Measurements from ENCODE around the gene IMMP1L. TPM values are rescaled to one million over a fixed set of nuclear protein-coding genes. Genes with fewer than 3 reads are reported as not detected.

IMMP1L gene
- total RNA-seq, 3 donors from 2014 or later: 23.9 to 66.3 (median 27.2) TPM

DNA sequence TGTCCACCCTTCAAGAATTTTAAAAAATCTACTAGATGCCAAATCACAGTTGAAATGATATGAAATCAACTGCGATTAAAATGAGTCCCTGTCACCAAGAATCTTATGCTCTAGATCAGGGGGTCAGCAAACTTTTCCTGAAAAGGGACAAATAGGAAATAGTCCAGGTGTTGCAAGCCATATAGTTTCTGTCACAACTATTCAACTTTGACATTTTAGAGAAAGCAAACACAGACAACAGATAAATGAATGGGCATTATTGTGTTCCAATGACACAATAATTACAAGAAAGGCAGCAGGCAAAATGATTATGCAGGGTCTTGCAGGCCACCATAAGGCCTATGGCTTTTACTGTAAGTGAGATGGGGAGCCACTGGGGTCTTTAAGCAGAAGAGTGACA, 58.6 kb downstream of the IMMP1L start:
- Histone ChIP-seq H3K4me3 (no peak overlapping the region), H3K36me3 (no peaks in the 10 kb centered on the region), H3K27me3 (no peaks in the 10 kb centered on the region), H3K9me3 (no peaks in the 10 kb centered on the region), H3K27ac (no peak overlapping the region), H3K4me1 (no peaks in the 10 kb centered on the region)
- TF ChIP-seq POLR2A (IDR thresholded peaks at IDR 0.05) (no peak), POLR2AphosphoS5 (IDR thresholded peaks at IDR 0.05) (no peak)
- TF ChIP-seq, protein P1, sequence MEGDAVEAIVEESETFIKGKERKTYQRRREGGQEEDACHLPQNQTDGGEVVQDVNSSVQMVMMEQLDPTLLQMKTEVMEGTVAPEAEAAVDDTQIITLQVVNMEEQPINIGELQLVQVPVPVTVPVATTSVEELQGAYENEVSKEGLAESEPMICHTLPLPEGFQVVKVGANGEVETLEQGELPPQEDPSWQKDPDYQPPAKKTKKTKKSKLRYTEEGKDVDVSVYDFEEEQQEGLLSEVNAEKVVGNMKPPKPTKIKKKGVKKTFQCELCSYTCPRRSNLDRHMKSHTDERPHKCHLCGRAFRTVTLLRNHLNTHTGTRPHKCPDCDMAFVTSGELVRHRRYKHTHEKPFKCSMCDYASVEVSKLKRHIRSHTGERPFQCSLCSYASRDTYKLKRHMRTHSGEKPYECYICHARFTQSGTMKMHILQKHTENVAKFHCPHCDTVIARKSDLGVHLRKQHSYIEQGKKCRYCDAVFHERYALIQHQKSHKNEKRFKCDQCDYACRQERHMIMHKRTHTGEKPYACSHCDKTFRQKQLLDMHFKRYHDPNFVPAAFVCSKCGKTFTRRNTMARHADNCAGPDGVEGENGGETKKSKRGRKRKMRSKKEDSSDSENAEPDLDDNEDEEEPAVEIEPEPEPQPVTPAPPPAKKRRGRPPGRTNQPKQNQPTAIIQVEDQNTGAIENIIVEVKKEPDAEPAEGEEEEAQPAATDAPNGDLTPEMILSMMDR (IDR thresholded peaks at IDR 0.05): no peak
- no peak for DNase-seq (ENCODE audit: low spot score in 2 of 2)
- intact Hi-C loops (cut with DNase I; ENCODE audit: low total_unique reads): no loop called here

DNA sequence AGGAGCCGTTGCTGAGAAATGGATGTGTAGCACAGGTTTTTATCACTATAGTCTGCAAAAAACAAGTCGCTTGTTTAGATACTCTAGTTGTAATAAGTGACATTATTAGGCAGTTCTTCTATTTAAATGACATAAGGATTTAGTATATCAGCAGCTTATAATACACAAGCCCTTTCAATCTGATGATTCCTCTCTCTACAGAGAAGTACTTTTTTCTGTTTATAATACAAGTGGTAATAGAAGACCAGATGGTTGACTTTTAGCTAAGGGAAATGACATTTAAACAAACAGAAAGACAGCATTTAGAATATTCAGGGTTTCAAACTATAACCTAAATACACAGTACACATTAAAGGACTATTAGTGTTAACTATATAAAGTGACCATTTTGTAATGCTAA, 60.4 kb downstream of the IMMP1L start:
- intact Hi-C loops (cut with DNase I; ENCODE audit: low total_unique reads): no loop called here
- no peak overlapping the region for H3K4me3 ChIP-seq
- no peak overlapping the region for H3K27ac ChIP-seq
- TF ChIP-seq POLR2AphosphoS5 (IDR thresholded peaks at IDR 0.05) (no peak), POLR2A (IDR thresholded peaks at IDR 0.05) (no peak)
- TF ChIP-seq, protein P1 (IDR thresholded peaks at IDR 0.05): no peak
- no peak for DNase-seq (ENCODE audit: low spot score in 2 of 2)
- H3K36me3 ChIP-seq: no peaks in the 10 kb centered on the region
- H3K27me3 ChIP-seq: no peaks in the 10 kb centered on the region
- no peaks in the 10 kb centered on the region for H3K4me1 ChIP-seq
- H3K9me3 ChIP-seq: no peaks in the 10 kb centered on the region

DNA sequence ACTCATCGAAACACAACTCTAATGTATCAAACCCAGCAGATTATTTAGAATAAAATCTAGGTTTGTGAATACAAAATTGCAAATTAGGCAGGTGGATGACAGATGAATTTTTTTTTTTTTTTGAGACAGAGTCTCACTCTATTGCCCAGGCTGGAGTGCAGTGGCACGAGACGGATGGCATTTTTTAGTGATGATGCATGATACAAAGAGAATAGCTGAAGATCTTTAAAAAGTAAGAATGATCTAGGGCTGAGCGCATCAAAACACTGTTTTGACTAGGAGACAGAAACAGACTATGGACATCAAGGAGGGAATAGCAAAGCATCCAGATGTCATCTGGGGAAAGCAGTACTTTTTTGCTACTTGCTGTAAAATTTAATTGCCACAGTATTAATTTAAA, 63.8 kb downstream of the IMMP1L start:
- Histone ChIP-seq H3K36me3 (no peaks in the 10 kb centered on the region), H3K4me3 (no peak overlapping the region), H3K27ac (no peak overlapping the region), H3K4me1 (no peaks in the 10 kb centered on the region), H3K27me3 (no peaks in the 10 kb centered on the region), H3K9me3 (no peaks in the 10 kb centered on the region)
- TF ChIP-seq, protein P1 (IDR thresholded peaks at IDR 0.05): no peak
- no peak for TF ChIP-seq POLR2AphosphoS5 (IDR thresholded peaks at IDR 0.05)
- no peak for TF ChIP-seq POLR2A (IDR thresholded peaks at IDR 0.05)
- intact Hi-C loops (cut with DNase I; ENCODE audit: low total_unique reads): no loop called here
- DNase-seq (ENCODE audit: low spot score in 2 of 2): no peak

GRCh38 chr11:31443802-31444201, 65.6 kb downstream of the IMMP1L start:
- intact Hi-C loops (cut with DNase I; ENCODE audit: low total_unique reads): no loop called here

DNA sequence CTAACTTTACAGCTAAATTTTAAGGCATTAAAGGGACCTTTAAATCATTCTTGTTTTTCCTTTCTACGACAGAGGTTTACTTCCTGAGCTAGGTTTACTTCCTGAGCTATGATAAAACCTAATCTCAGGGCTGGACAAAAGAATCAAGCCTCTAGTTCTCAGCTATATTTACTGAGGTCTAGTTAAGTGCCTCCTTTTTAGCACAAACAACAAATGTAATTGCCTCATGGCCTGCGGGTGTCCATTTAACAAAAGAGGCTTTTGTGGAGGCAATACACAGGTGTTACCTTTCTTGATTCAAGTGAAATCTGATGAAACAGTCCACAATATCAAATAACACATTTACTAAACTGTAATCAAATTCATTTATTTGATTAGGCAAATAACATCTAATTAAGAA, 67.3 kb downstream of the IMMP1L start:
- TF ChIP-seq POLR2A (IDR thresholded peaks at IDR 0.05) (no peak), POLR2AphosphoS5 (IDR thresholded peaks at IDR 0.05) (no peak)
- TF ChIP-seq, protein P1 (IDR thresholded peaks at IDR 0.05): no peak
- Histone ChIP-seq H3K9me3 (no peaks in the 10 kb centered on the region), H3K36me3 (no peaks in the 10 kb centered on the region), H3K4me1 (no peaks in the 10 kb centered on the region), H3K27ac (no peak overlapping the region), H3K4me3 (no peak overlapping the region), H3K27me3 (no peaks in the 10 kb centered on the region)
- no peak for DNase-seq (ENCODE audit: low spot score in 2 of 2)
- intact Hi-C loops (cut with DNase I; ENCODE audit: low total_unique reads): no loop called here

More at GRCh38 chr11:31443802-31444201, 65.6 kb downstream of the IMMP1L start:
- Histone ChIP-seq H3K27me3 (no peaks in the 10 kb centered on the region), H3K4me3 (no peak overlapping the region), H3K4me1 (no peaks in the 10 kb centered on the region), H3K27ac (no peak overlapping the region), H3K36me3 (no peaks in the 10 kb centered on the region), H3K9me3 (no peaks in the 10 kb centered on the region)
- TF ChIP-seq, protein P1 (IDR thresholded peaks at IDR 0.05): no peak
- TF ChIP-seq POLR2A (IDR thresholded peaks at IDR 0.05): no peak
- no peak for TF ChIP-seq POLR2AphosphoS5 (IDR thresholded peaks at IDR 0.05)
- no peak for DNase-seq (ENCODE audit: low spot score in 2 of 2)

All from breast epithelium (tissue), 4 donors.